HG03108 (cell line): ENCODE data around the gene DHRS13.
"Not testable (repeated sequence)": the region's sequence is repeated elsewhere in the genome, so short reads cannot be mapped to it uniquely, and the experiment has no call there.

Experiments
- ATAC-seq: cut with Tn5 transposase; IDR thresholded peaks from one replicate; pipeline ENCODE4 v1.9.1; 2021; ENCODE audit warnings: moderate library complexity; ENCODE audit not compliant: unreplicated experiment

DHRS13 gene

GRCh38 chr17:28863953-28864352 lies 38.9 kb downstream of the DHRS13 start:
- no peak for ATAC-seq

- ATAC-seq, result no peak
Measured at GRCh38 chr17:28862561-28862960, 40.3 kb downstream of the DHRS13 start.

- ATAC-seq, result no peak
Measured at GRCh38 chr17:28861393-28862203, 41.3 kb downstream of the DHRS13 start.

GRCh38 chr17:28860363-28860808 lies 42.5 kb downstream of the DHRS13 start:
- ATAC-seq, result no peak

- ATAC-seq, result no peak
Measured at GRCh38 chr17:28858801-28859355, 44.0 kb downstream of the DHRS13 start.

- no peak for ATAC-seq
Measured at GRCh38 chr17:28857905-28858800, 44.7 kb downstream of the DHRS13 start.

- no peak for ATAC-seq
Measured at GRCh38 chr17:28856028-28856574, 46.8 kb downstream of the DHRS13 start.

- no peak for ATAC-seq
Measured at GRCh38 chr17:28855336-28855679, 47.6 kb downstream of the DHRS13 start.

DNA sequence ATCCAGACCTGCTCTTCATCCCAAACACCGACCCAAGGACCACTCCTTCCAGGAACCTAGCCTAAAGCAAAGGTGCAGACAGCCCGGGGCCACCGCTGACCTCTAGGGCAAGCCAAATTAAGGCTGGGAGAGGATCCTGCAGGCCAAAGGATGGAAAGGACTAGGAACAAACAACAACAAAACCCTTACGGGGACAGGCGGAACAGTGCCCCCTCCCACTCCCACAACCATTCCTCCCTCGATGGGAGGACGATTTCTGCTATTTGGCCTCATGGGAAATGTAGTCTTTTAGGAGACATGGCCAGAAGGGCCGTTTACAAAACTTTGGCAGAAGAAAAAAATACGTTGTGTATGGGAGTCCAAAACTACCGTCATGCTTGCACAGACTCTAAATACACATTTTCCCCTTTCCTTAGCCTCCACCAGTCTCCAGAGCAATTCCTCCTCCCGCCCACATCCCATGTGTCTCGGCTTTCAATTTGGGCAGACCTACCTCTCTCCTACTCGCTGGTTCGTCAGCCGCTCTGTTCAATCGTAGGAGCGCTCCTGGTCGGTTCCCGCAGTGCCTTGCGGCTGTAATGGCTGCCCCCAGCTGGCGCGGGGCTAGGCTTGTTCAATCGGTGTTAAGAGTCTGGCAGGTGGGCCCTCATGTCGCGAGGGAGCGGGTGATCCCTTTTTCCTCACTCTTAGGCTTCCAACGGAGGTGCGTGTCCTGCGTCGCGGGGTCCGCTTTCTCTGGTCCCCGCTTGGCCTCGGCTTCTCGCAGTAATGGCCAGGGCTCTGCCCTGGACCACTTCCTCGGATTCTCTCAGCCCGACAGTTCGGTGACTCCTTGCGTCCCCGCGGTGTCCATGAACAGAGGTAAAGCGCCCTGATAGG lies 48.2 kb downstream of the DHRS13 start, which contains the start of gene ERAL1:
Gene ERAL1, plus strand, starts transcription at position 560 of the 879 bp plus-strand sequence. Its CDS starts 19 bp downstream, at position 579.
- ATAC-seq, result peak; percentile 87

DNA sequence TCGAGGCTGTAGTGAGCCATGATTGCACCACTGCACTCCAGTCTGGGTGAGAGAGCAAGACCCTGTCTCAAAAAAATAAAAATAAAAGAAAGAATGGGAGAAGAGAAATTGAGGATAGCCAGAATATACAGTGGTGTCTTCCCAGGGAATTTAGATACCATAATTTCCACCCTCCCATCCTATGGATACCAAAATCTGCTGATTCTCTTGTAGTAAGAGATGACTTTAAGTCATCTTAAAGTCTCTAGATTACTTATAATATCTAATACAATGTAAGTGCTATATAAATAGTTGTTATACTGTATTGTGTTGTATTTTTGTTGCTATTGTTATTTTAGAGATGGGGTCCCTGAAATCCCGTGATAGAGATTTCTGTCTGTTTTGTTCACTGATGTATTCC lies 49.6 kb downstream of the DHRS13 start:
- ATAC-seq, result no peak

GRCh38 chr17:28849281-28849680 lies 53.6 kb downstream of the DHRS13 start:
- no peak for ATAC-seq

DNA sequence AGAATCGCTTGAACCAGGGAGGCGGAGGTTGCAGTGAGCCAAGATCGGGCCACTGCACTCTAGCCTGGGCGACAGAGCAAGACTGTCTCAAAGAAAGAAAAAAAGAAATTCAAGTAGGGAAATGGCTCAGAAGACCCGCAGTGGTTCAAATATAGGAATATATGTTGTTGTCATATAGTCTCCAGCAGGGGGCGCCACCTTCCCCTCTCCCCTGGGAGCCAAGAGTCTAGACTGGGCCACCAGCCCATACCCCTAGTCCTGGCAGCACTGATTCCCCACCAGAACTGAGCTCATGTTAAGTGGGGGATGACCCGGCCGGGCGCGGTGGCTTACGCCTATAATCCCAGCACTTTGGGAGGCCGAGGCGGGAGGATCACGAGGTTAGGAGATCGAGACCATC lies 54.2 kb downstream of the DHRS13 start:
- ATAC-seq, result not testable (repeated sequence)
